Hematopoietic multipotent progenitor cell treated with erythropoietin and hydrocortisone succinate and interleukin-3 and kit ligand, for 4 days (in vitro differentiated cells): ENCODE data around the gene LAPTM5.
"Not testable (repeated sequence)": the region's sequence is repeated elsewhere in the genome, so short reads cannot be mapped to it uniquely, and the experiment has no call there.

ENCODE experiments used
- DNase-seq: peaks from one replicate; pipeline ENCODE4 v3.0.0-alpha.2; 2015

The LAPTM5 gene

GRCh38 chr1:30691480-30691879, 66.1 kb downstream of the LAPTM5 start:
- DNase-seq, result no peak

- no peak for DNase-seq
These were observed 67.5 kb downstream of the LAPTM5 start for GRCh38 chr1:30689901-30690645.

GRCh38 chr1:30688920-30689794, 68.4 kb downstream of the LAPTM5 start:
- no peak for DNase-seq

GRCh38 chr1:30688516-30688915, 69.1 kb downstream of the LAPTM5 start:
- not testable (repeated sequence) for DNase-seq

- no peak for DNase-seq
These were observed 69.7 kb downstream of the LAPTM5 start for GRCh38 chr1:30687886-30688285.

- DNase-seq, result no peak
These were observed 71.2 kb downstream of the LAPTM5 start for GRCh38 chr1:30686236-30686935.

GRCh38 chr1:30685796-30686165, 71.8 kb downstream of the LAPTM5 start:
- DNase-seq, result no peak

GRCh38 chr1:30684881-30685795, 72.4 kb downstream of the LAPTM5 start:
- no peak for DNase-seq

GRCh38 chr1:30684259-30684658, 73.3 kb downstream of the LAPTM5 start:
- DNase-seq, result no peak

GRCh38 chr1:30683699-30684098, 73.9 kb downstream of the LAPTM5 start:
- DNase-seq, result no peak
